Endothelial cell (in vitro differentiated cells): ENCODE measurements around the gene NOXA1. TPM values are rescaled to one million over a fixed set of nuclear protein-coding genes. Genes with fewer than 3 reads are reported as not detected.

Experiments used
- DNase-seq: peaks from one replicate; pipeline ENCODE4 v3.0.0; 2021; ENCODE audit warnings: low spot score
- H3K27ac Mint-ChIP-seq: one replicate; pipeline ENCODE4 v1.8.0; 2021; ENCODE audit warnings: mixed read lengths, inconsistent platforms; ENCODE audit not compliant: unreplicated experiment
- H3K27me3 Mint-ChIP-seq: one replicate; pipeline ENCODE4 v1.8.0; 2021; ENCODE audit warnings: mild to moderate bottlenecking, moderate library complexity, mixed read lengths, inconsistent platforms; ENCODE audit not compliant: unreplicated experiment
- H3K36me3 Mint-ChIP-seq: one replicate; pipeline ENCODE4 v1.8.0; 2021; ENCODE audit warnings: mild to moderate bottlenecking, low read depth, mixed read lengths, inconsistent platforms; ENCODE audit not compliant: unreplicated experiment
- H3K4me1 Mint-ChIP-seq: one replicate; pipeline ENCODE4 v1.8.0; 2021; ENCODE audit warnings: mild to moderate bottlenecking, mixed read lengths, inconsistent platforms; ENCODE audit not compliant: unreplicated experiment
- H3K4me3 Mint-ChIP-seq: one replicate; pipeline ENCODE4 v1.8.0; 2021; ENCODE audit warnings: mild to moderate bottlenecking, mixed read lengths, inconsistent platforms; ENCODE audit not compliant: unreplicated experiment
- H3K9me3 Mint-ChIP-seq: one replicate; pipeline ENCODE4 v1.8.0; 2021; ENCODE audit warnings: mixed read lengths, inconsistent platforms; ENCODE audit not compliant: unreplicated experiment
- total RNA-seq: library from RNA; stranded (reverse); fragmentation: NEBNext Ultra II Directional; extraction: Animal tissue kit (Norgen Biotek cat#: 25700); gene quantifications from one replicate; pipeline ENCODE4 v1.2.1, GENCODE V29; 2021; ENCODE audit not compliant: unreplicated experiment
- TF ChIP-seq, protein P1 (sequence below): fragments of 200-600 bp; sonication (generic); IDR thresholded peaks from one replicate; pipeline ENCODE4 v1.5.0; 2021; ENCODE audit warnings: antibody characterized with exemption; ENCODE audit not compliant: unreplicated experiment

The NOXA1 gene
- total RNA-seq, 1 donor from 2014 or later, result 0.36 TPM

DNA sequence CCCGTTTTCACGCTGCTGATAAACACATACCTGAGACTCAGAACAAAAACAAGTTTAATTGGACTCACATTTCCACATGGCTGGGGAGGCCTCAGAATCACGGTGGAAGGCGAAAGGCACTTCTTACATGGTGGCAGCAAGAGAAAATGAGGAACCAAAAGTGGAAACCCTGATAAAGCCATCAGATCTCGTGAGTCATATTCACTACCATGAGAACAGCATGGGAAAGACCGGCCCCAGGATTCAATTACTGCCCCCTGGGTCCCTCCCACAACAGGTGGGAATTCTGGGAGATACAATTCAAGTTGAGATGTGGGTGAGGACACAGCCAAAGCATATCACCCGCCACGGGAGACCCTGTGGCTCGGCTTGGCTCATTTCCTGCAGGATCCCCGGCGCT, 20.4 kb upstream of the NOXA1 start:
- Mint-ChIP-seq H3K27ac (no peak overlapping the region), H3K4me1 (peaks cover 8% of the 10 kb centered on the region), H3K27me3 (peaks cover 7% of the 10 kb centered on the region), H3K36me3 (peaks cover 28% of the 10 kb centered on the region), H3K4me3 (peak overlapping the region; percentile 81), H3K9me3 (no peaks in the 10 kb centered on the region)
- no peak for DNase-seq
- TF ChIP-seq, protein P1, sequence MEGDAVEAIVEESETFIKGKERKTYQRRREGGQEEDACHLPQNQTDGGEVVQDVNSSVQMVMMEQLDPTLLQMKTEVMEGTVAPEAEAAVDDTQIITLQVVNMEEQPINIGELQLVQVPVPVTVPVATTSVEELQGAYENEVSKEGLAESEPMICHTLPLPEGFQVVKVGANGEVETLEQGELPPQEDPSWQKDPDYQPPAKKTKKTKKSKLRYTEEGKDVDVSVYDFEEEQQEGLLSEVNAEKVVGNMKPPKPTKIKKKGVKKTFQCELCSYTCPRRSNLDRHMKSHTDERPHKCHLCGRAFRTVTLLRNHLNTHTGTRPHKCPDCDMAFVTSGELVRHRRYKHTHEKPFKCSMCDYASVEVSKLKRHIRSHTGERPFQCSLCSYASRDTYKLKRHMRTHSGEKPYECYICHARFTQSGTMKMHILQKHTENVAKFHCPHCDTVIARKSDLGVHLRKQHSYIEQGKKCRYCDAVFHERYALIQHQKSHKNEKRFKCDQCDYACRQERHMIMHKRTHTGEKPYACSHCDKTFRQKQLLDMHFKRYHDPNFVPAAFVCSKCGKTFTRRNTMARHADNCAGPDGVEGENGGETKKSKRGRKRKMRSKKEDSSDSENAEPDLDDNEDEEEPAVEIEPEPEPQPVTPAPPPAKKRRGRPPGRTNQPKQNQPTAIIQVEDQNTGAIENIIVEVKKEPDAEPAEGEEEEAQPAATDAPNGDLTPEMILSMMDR, result no peak

DNA sequence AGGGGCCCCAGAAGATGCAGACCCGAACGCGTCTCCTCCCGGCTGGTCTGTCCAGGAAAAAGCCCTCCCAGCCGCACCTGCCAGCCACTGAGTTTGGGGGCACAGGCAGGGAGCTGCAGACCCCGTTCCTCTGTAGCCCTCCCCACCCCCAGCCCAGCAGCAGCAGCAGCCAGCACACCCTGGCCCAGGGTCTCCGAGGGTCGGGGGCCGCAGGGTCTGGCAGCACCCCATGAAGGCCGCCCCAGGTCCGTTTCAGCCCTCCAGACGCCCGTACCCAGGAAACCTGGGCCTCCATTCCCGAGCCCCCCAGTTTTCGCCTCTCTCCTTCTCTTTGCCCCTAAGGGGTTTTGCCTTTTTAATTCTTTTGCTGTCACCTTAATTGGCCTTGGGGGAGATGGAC, 19.9 kb upstream of the NOXA1 start:
- TF ChIP-seq, protein P1, result no peak
- H3K4me1 Mint-ChIP-seq, result peaks cover 8% of the 10 kb centered on the region
- no peak overlapping the region for H3K27ac Mint-ChIP-seq
- H3K4me3 Mint-ChIP-seq, result no peak overlapping the region
- H3K9me3 Mint-ChIP-seq, result no peaks in the 10 kb centered on the region
- peaks cover 7% of the 10 kb centered on the region for H3K27me3 Mint-ChIP-seq
- peaks cover 25% of the 10 kb centered on the region for H3K36me3 Mint-ChIP-seq
- no peak for DNase-seq

DNA sequence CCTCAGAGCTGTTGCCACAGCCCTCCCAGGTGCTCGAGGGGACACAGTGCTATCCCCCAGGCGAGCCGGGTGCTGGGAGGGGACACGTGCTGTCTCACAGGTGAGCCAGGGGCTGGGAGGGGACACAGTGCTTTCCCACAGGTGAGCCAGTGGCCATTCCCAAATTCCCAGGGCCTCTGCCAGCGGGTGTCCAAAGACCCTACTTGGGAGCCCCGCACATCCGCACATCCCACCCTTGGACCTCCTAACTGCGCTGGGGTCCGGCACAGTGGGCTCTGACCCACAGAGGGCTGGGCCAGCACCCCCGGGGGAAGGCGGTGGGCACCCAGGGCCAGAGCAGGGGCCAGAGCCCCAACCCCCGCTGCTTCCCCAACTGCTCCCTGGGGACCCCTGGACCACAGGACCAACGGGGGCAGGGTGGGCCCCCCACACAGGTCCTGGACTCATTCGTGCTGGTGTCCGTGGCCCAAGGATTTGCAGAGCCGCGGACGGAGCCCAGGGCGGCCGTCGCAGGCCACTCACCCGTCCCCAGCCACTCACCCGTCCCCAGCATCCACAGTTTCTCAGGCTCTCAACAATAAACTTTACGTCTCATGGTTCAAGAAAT, 18.1 kb upstream of the NOXA1 start:
- Mint-ChIP-seq H3K4me1 (peaks cover 3% of the 10 kb centered on the region), H3K4me3 (no peak overlapping the region), H3K9me3 (no peaks in the 10 kb centered on the region), H3K36me3 (peaks cover 16% of the 10 kb centered on the region), H3K27me3 (no peaks in the 10 kb centered on the region), H3K27ac (no peak overlapping the region)
- no peak for DNase-seq
- TF ChIP-seq, protein P1, result no peak

DNA sequence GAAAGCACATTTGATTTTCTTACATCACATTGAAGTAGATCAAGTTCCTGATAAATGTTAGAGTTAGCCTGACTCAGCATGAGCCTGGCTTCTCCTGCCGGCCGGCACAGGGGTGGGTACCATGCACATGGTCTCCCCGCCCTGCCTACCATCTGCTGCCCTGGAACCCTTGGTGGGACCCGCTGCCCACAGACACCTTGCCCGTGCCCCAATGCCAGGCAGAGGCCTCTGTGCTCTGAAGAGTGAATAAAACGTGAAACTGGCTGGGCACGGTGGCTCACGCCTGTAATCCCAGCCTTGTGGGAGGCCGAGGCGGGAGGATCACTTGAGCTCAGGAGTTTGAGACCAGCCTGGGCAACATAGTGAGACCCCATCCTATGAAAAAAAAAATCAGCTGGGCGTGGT, 17.5 kb upstream of the NOXA1 start:
- no peaks in the 10 kb centered on the region for H3K27me3 Mint-ChIP-seq

DNA sequence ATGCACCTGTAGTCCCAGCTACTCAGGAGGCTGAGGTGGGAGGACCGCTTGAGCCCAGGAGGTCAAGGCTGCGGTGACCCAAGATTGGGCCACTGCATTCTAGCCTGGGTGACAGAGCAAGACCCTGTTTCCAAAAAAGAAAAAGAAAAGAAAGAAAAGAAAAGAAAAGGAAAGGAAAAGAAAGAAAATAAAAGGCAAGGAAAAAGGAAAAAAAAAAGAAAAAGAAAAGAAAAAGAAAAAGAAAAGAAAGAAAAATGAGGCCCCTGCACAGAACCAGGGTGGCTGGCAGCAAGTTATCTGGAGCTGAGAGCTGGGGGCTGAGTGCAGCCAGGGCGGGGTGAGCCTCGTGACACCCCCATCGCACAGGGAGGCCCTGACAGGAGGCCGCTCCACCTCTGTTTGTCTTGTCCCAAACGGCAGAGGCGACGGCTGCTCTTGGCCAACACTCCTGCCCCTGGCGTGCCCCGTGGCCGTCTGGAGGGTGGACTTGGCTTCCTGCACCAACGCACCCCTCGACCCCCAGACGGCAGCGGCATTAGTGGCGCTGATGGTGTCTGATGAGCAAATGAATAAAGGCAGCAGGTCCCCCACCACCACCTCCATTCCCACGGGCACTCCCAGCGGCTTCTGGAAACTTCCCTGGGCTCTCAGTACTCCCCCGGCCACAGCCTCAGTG, 17.0 kb upstream of the NOXA1 start:
- no peak overlapping the region for H3K4me3 Mint-ChIP-seq
- TF ChIP-seq, protein P1, result no peak
- H3K9me3 Mint-ChIP-seq, result no peaks in the 10 kb centered on the region
- H3K4me1 Mint-ChIP-seq, result peaks cover 3% of the 10 kb centered on the region
- DNase-seq, result no peak
- H3K27ac Mint-ChIP-seq, result no peak overlapping the region
- peaks cover 13% of the 10 kb centered on the region for H3K36me3 Mint-ChIP-seq
- H3K27me3 Mint-ChIP-seq, result no peaks in the 10 kb centered on the region

More for the DNA sequence above, 17.5 kb upstream of the NOXA1 start:
- peaks cover 3% of the 10 kb centered on the region for H3K4me1 Mint-ChIP-seq
- H3K4me3 Mint-ChIP-seq, result no peak overlapping the region
- peaks cover 13% of the 10 kb centered on the region for H3K36me3 Mint-ChIP-seq
- H3K27ac Mint-ChIP-seq, result no peak overlapping the region
- H3K9me3 Mint-ChIP-seq, result no peaks in the 10 kb centered on the region
- DNase-seq, result no peak
- TF ChIP-seq, protein P1, result no peak
